Activated CD8-positive, alpha-beta T cell treated with anti-CD3 and anti-CD28 coated beads, Interleukin-2, amount 10 ng/mL, durations not matched to agents 7 days and 5 days (primary cell): ENCODE measurements around the gene ITGA5. TPM values are rescaled to one million over a fixed set of nuclear protein-coding genes. Genes with fewer than 3 reads are reported as not detected.

Experiments used
- ATAC-seq: fragments of 150-1000 bp; cut with Tn5 transposase; one replicate; pipeline ENCODE4 v1.10.0; 2021; ENCODE audit warnings: moderate library complexity
- CTCF ChIA-PET: fragments of 350-600 bp; sonication (Branson Sonifier 250); formaldehyde crosslinking; loops from one replicate; lab custom pipeline; 2021; ENCODE audit warnings: antibody characterized with exemption; lab: Charles Lee
- POLR2A ChIA-PET: fragments of 350-600 bp; sonication (Branson Sonifier 250); formaldehyde crosslinking; loops from one replicate; lab custom pipeline; 2021; ENCODE audit warnings: antibody characterized with exemption; lab: Charles Lee
- DNase-seq: peaks from one replicate; pipeline ENCODE4 v3.0.0-alpha.2; 2020
- H3K27ac Mint-ChIP-seq: one replicate; pipeline ENCODE4 v1.8.0; 2021; ENCODE audit warnings: mild to moderate bottlenecking, mixed read lengths
- H3K27me3 Mint-ChIP-seq: one replicate; pipeline ENCODE4 v1.8.0; 2021; ENCODE audit warnings: low read depth, mixed read lengths
- H3K36me3 Mint-ChIP-seq: one replicate; pipeline ENCODE4 v1.8.0; 2021; ENCODE audit warnings: low read depth, mixed read lengths
- H3K4me1 Mint-ChIP-seq: one replicate; pipeline ENCODE4 v1.8.0; 2021; ENCODE audit warnings: low read depth, mixed read lengths
- H3K4me3 Mint-ChIP-seq: one replicate; pipeline ENCODE4 v1.8.0; 2021; ENCODE audit warnings: mild to moderate bottlenecking, mixed read lengths
- H3K9me3 Mint-ChIP-seq: one replicate; pipeline ENCODE4 v1.8.0; 2022; ENCODE audit warnings: mixed read lengths; ENCODE audit not compliant: insufficient read depth
- total RNA-seq, 2 experiments: library from RNA; stranded (reverse); gene quantifications; one replicate each; pipeline ENCODE4 v1.2.3, GENCODE V29; 2021

The ITGA5 gene
- total RNA-seq, result 10 to 100 TPM; 65.0 to 69.1 TPM

DNA sequence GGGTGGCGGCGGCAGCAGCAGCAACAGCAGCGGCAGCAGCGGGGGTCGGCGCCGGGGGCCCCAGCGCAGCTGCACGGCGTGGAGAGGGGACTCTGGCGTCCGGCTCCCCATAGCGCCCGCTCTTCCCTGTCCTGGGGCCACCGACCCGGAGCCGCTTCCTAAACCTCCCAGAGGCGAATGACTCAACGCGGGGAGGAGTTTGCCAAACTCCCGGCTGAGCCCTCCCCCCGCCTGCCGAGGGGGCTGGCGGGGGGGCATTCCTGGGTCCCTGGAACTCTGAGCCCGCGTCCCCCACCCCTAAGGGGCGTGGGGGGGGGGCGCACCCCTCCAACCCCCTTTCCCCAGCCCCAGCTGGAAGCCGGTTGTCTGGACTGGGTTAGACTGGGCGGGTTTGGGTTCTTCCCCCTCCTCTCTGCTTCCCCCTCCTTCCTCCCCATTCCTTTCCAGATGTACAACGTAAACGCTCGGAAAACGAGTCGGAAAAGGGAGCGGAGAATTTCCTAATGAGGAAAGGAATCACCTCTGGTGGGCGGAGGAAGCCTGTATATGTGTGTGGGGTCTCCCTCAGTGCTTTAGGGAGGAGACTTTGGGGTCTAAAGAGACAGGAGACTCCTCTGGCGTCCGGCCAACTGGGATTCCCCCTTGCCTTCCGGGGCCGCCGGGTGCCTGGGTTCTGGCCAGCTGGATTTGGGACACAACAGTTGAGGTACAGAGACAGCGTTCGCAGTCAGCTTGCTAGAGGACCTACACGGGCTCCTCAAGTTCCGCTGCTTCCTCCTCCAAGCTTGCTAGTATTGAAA, at the start of gene ITGA5:
Gene ITGA5 (minus strand): TSS at position 179 of the 800 bp plus-strand sequence. CDS start 68 bp downstream, at position 111.
- H3K4me1 Mint-ChIP-seq, result peaks cover 54% of the 10 kb centered on the region
- peaks cover 16% of the 10 kb centered on the region for H3K36me3 Mint-ChIP-seq
- CTCF ChIA-PET, result interaction anchor here (2.2 to 11.7 kb wide), 3 partner anchors 17 to 40 kb away, joined by 8 to 270 read pairs (median 123); no protein-coding TSS in a partner anchor

DNA sequence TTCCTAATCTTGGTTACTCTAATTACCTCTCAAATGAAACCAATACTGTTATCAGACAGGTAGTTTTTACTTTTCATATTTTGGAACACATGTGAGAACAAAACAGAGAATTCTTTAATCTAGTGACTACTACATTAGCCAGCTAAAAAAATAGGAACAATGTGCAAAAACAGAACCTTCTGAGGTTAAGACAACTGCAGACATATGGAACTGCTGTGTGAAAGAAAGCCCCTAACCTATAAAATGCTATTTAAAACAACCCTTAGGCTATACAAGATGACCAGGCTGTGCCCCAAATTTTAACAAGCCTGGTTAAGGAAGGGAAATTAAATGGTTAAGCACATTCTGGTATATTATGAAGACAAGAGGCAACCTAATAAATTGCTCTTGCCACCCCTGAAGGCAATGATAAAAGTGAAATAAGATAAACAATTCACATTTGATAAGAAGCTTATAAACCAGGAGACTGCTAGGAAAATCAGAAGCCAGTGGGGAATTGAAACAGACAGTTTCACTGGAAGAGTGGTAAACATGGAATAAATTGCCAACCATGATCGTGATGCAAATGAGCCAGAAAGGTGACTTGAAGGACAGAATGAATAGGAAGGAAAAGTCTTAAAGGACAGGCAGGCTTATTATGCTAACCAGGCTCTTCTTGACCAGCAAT, 46.9 kb upstream of the ITGA5 start:
- Mint-ChIP-seq H3K4me3 (no peak overlapping the region), H3K36me3 (no peaks in the 10 kb centered on the region), H3K4me1 (no peaks in the 10 kb centered on the region), H3K27ac (no peak overlapping the region), H3K27me3 (peaks cover 27% of the 10 kb centered on the region), H3K9me3 (no peaks in the 10 kb centered on the region)
- no peak for DNase-seq
- ATAC-seq, result no peak
- ChIA-PET CTCF (interaction anchor here (1.0 to 1.7 kb wide), 4 partner anchors 10 to 66 kb away, joined by 4 to 8 read pairs (median 5); no protein-coding TSS in a partner anchor), POLR2A (interaction anchor here (0.7 kb wide), 1 partner anchor 32 kb away, joined by 3 read pairs; no protein-coding TSS in a partner anchor)

More for the DNA sequence above, at the start of gene ITGA5:
- H3K4me3 Mint-ChIP-seq, result peak within 1 kb of the TSS; percentile 94
- peak; percentile 54 for ATAC-seq
- DNase-seq, result no peak
- POLR2A ChIA-PET, result interaction anchor here (0.6 to 3.5 kb wide), 2 partner anchors 23 to 78 kb away, joined by 4 to 14 read pairs; partner anchors contain the start of gene NCKAP1L
- peak within 1 kb of the TSS; percentile 91 for H3K27ac Mint-ChIP-seq
- H3K9me3 Mint-ChIP-seq, result no peaks in the 10 kb centered on the region
- peaks cover 28% of the 10 kb centered on the region for H3K27me3 Mint-ChIP-seq

DNA sequence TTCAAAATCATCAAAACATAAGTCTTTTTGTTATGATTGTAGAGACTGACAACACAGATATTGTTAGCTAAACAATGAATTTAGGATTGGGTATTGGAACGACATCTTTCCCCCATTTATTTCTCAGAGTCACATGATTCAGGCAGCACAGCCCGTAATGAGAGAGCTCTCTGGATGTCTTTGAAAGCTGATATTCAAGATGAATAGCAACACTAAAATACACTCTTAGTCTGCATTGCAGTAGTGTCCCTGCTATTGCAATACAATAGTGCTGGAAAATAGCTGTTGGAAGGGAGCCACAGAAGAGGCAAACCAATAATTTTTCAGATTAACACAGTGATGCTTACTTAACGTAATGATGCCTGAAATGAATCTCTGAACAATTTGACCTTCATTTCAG, 44.4 kb upstream of the ITGA5 start:
- POLR2A ChIA-PET, result no interaction called here
- H3K36me3 Mint-ChIP-seq, result no peaks in the 10 kb centered on the region
- H3K9me3 Mint-ChIP-seq, result no peaks in the 10 kb centered on the region
- no peak overlapping the region for H3K27ac Mint-ChIP-seq
- ATAC-seq (no peak), DNase-seq (no peak)
- CTCF ChIA-PET, result interaction anchor here (0.7 to 2.3 kb wide), 8 partner anchors 12 to 920 kb away, joined by 3 to 14 read pairs (median 6); partner anchors contain the start of gene NCKAP1L
- peaks cover 38% of the 10 kb centered on the region for H3K27me3 Mint-ChIP-seq
- H3K4me1 Mint-ChIP-seq, result no peaks in the 10 kb centered on the region
- no peak overlapping the region for H3K4me3 Mint-ChIP-seq

DNA sequence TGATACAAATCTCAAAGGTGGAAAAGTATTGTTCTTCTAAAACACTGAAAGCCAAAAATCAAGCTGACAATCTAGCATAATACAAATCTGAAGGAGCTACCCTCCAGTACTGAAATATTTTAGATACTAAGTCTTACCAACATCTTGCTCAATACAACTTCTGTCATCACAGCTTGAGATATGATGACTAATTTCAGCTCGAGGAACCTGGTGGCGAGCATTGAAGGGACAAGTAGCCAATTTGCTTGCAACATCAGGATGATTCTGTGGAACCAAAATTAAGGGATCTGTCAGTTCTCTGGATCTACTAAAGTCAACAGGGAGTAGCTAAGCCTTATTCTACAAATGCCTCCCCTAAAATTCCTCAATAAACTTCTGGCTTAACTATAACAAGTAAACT, 44.0 kb upstream of the ITGA5 start:
- POLR2A ChIA-PET, result no interaction called here

DNA sequence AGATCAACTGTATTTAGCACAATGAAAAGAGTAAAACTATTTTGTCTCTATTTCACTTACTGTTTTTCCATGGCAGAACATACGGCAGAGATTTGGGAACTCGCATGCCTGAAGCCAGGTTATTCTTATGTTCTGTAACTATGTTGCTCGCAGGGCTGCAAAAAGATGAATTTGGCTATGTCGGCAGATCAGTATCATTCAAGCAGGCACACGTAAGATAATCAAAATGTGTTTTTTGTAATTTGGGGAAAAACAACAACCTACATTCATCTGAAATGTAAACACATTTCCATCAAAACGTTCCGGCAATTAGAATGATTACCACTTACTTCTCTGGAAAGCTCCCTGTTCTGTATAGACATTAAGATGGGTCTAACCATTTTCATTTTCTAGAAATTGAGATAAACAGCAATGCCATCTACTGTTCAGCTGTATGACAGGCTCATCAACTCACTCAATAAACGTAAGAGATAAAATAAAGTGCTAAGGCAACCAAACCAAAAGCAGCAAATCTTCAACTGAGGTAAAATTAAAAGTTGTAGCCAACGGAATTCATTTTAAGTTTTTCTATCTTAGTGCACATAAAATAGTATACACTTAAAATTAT, 41.4 kb upstream of the ITGA5 start:
- no peaks in the 10 kb centered on the region for H3K4me1 Mint-ChIP-seq
- CTCF ChIA-PET, result interaction anchor here (0.8 to 1.4 kb wide), 5 partner anchors 12 to 92 kb away, joined by 3 to 9 read pairs (median 6); no protein-coding TSS in a partner anchor
- H3K36me3 Mint-ChIP-seq, result no peaks in the 10 kb centered on the region
- H3K27me3 Mint-ChIP-seq, result peaks cover 36% of the 10 kb centered on the region
- no peak overlapping the region for H3K4me3 Mint-ChIP-seq
- DNase-seq (no peak), ATAC-seq (no peak)
- no peak overlapping the region for H3K27ac Mint-ChIP-seq
- POLR2A ChIA-PET, result interaction anchor here (1.3 kb wide), 1 partner anchor 42 kb away, joined by 4 read pairs; no protein-coding TSS in a partner anchor
- no peaks in the 10 kb centered on the region for H3K9me3 Mint-ChIP-seq

More for the DNA sequence above, 44.0 kb upstream of the ITGA5 start:
- no peak overlapping the region for H3K27ac Mint-ChIP-seq
- peaks cover 38% of the 10 kb centered on the region for H3K27me3 Mint-ChIP-seq
- ATAC-seq, result no peak
- no peaks in the 10 kb centered on the region for H3K36me3 Mint-ChIP-seq
- no peak overlapping the region for H3K4me3 Mint-ChIP-seq
- no peak for DNase-seq
- no peaks in the 10 kb centered on the region for H3K9me3 Mint-ChIP-seq
- H3K4me1 Mint-ChIP-seq, result no peaks in the 10 kb centered on the region
- CTCF ChIA-PET, result interaction anchor here (0.7 to 2.3 kb wide), 6 partner anchors 13 to 117 kb away, joined by 4 to 14 read pairs (median 6); partner anchors contain the start of gene NCKAP1L

DNA sequence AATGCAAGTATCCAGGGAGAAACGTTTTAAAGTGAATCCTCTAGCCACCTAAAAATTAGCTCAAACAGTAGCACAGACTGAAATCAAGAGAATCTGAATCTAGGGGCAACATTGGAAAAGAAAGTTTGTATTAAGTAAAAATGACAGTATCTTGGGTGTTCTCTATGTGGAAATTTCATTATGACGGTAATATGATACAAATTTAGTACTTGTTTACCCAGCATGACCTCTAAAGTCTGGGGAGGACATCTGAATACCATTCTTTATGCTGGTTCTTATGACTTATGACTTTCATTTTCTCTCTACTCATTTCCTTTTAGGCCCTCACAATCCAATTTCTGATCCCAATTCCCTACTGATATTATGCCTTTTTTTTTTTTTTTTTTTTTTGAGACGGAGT, 40.3 kb upstream of the ITGA5 start:
- Mint-ChIP-seq H3K36me3 (no peaks in the 10 kb centered on the region), H3K4me1 (no peaks in the 10 kb centered on the region), H3K27me3 (peaks cover 40% of the 10 kb centered on the region), H3K27ac (no peak overlapping the region), H3K9me3 (no peaks in the 10 kb centered on the region), H3K4me3 (no peak overlapping the region)
- POLR2A ChIA-PET, result interaction anchor here (0.7 kb wide), 1 partner anchor 227 kb away, joined by 3 read pairs; no protein-coding TSS in a partner anchor
- CTCF ChIA-PET, result interaction anchor here (0.7 to 1.4 kb wide), 2 partner anchors 60 to 80 kb away, joined by 3 to 6 read pairs; no protein-coding TSS in a partner anchor
- DNase-seq, result no peak
- ATAC-seq, result no peak

DNA sequence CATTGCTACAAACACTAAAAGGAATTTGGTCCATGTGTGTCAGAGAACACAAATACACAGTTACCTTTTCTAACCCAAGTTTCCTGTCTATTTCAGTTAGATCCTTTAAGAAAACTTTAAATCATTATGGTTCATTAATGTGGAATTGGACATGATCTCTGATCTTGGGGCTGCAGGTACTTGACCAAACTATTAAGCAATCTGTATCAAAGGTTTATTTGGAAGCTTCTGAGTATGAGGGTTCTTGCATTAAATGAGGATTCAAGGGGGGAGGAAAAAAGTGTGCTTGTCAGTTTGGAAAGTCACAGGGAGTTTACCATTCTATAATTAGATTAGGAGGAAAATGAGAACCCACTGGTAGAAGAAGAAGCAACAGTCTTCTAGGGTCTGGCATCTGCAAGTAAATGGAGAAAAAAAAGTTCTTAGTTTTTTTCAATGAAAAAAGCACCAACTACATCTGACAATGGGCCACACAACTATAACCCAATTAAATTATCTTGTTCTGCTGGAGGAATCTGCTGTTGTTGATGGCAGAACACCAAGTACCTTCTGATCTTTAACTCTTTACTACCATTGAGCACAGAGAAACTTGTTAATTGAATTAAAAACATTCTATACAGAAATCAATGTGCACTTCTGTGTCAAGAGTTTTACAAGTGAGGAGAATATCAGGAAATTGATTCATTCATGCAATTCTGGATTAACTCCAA, 36.8 kb upstream of the ITGA5 start:
- ATAC-seq, result no peak
- H3K27ac Mint-ChIP-seq, result no peak overlapping the region
- no peaks in the 10 kb centered on the region for H3K36me3 Mint-ChIP-seq
- POLR2A ChIA-PET, result no interaction called here
- CTCF ChIA-PET, result interaction anchor here (1.9 to 3.5 kb wide), 2 partner anchors 17 to 56 kb away, joined by 7 to 33 read pairs; no protein-coding TSS in a partner anchor
- H3K9me3 Mint-ChIP-seq, result no peaks in the 10 kb centered on the region
- peaks cover 30% of the 10 kb centered on the region for H3K27me3 Mint-ChIP-seq
- no peaks in the 10 kb centered on the region for H3K4me1 Mint-ChIP-seq
- DNase-seq, result no peak
- H3K4me3 Mint-ChIP-seq, result no peak overlapping the region

DNA sequence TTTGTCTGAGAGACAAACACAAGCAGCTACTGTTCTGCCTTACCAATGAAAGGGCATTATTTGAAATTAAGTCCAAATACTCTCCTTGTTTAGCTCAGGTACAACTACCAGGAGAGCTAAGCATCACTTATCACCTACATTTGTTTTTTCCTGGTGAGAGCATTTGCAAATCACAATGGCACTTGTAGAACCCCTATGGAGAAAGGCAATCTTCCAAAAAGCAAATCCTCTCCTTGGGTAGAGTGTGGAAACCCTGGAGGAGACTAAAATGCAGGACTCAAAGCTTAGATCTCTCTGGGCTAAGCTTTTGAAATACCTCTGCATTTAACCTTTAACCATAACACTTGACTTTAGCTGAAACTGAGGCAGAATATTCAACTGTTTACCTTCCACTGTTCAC, 33.6 kb upstream of the ITGA5 start:
- H3K36me3 Mint-ChIP-seq, result no peaks in the 10 kb centered on the region
- H3K9me3 Mint-ChIP-seq, result no peaks in the 10 kb centered on the region
- no peak overlapping the region for H3K4me3 Mint-ChIP-seq
- ChIA-PET POLR2A (no interaction called here), CTCF (interaction anchor here (1.2 to 3.5 kb wide), 7 partner anchors 9 to 72 kb away, joined by 3 to 33 read pairs (median 5); partner anchors contain the start of gene NCKAP1L)
- H3K4me1 Mint-ChIP-seq, result no peaks in the 10 kb centered on the region
- peaks cover 20% of the 10 kb centered on the region for H3K27me3 Mint-ChIP-seq
- no peak for ATAC-seq
- DNase-seq, result no peak
- H3K27ac Mint-ChIP-seq, result no peak overlapping the region

DNA sequence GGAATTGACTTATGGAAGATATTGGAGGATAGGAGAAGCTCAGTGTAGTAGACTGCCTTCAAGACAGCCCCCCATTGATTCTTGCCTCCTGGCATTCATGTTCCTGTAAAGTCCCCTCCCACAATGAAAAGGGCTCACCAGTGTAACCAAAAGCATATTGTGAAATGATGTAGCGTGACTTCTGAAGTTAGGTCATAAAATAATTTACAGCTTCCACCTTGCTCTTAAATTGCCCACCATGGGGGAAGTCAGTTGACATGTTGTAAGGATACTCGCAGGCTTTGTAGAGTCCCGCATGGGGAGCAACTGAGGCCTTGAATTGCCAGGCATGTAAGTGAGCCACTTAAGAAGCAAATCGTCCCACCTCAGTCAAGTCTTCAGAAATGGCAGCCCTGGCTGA, 29.3 kb upstream of the ITGA5 start:
- H3K9me3 Mint-ChIP-seq, result no peaks in the 10 kb centered on the region
- H3K27ac Mint-ChIP-seq, result no peak overlapping the region
- H3K4me3 Mint-ChIP-seq, result no peak overlapping the region
- H3K4me1 Mint-ChIP-seq, result no peaks in the 10 kb centered on the region
- CTCF ChIA-PET, result interaction anchor here (1.0 to 7.8 kb wide), 4 partner anchors 9 to 132 kb away, joined by 3 to 88 read pairs (median 5); no protein-coding TSS in a partner anchor
- DNase-seq, result no peak
- no peaks in the 10 kb centered on the region for H3K36me3 Mint-ChIP-seq
- H3K27me3 Mint-ChIP-seq, result peaks cover 12% of the 10 kb centered on the region
- no peak for ATAC-seq
- POLR2A ChIA-PET, result no interaction called here

DNA sequence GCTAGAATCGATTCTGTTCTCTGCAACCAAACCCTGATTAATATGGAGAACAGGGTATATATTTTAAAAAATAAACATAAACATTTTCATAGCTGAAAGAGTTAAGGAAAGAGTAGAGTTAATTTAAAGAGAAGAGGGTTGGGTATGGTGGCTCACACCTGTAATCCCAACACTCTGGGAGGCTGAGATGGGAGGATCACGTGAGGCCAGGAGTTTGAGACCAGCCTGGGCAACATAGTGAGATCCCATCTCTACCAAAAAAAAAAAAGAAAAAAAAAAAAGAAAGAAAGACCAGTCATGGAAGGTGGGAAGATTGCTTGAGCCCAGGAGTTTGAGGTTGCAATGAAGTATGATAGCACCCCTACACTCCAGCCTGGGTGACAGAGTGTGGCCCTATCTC, 28.9 kb upstream of the ITGA5 start:
- Mint-ChIP-seq H3K4me3 (no peak overlapping the region), H3K4me1 (no peaks in the 10 kb centered on the region), H3K9me3 (no peaks in the 10 kb centered on the region), H3K27me3 (peaks cover 12% of the 10 kb centered on the region), H3K36me3 (no peaks in the 10 kb centered on the region), H3K27ac (no peak overlapping the region)
- DNase-seq (no peak), ATAC-seq (no peak)
- CTCF ChIA-PET, result interaction anchor here (1.0 to 7.8 kb wide), 4 partner anchors 9 to 132 kb away, joined by 3 to 88 read pairs (median 5); no protein-coding TSS in a partner anchor
- POLR2A ChIA-PET, result no interaction called here
